Thymus (tissue), 11 donors: Measurements from ENCODE around the gene BFSP2. TPM values are rescaled to one million over a fixed set of nuclear protein-coding genes. Genes with fewer than 3 reads are reported as not detected.

Source experiments
- DNase-seq, 9 donors: peaks; one replicate each; pipeline ENCODE4 v3.0.0-alpha.2; 2013; ENCODE audit warnings: low spot score in 9 of 9, low read depth in 6 of 9, missing footprints in 1 of 9
- H3K27ac ChIP-seq, 2 donors: one replicate each; pipeline ENCODE4 v1.5.1; 2013; ENCODE audit warnings: control low read depth in 1 of 2, low read depth in 1 of 2, low read length in 1 of 2, mild to moderate bottlenecking in 1 of 2, moderate library complexity in 1 of 2
- H3K27me3 ChIP-seq, 2 donors: one replicate each; pipeline ENCODE4 v1.5.1; 2013; ENCODE audit warnings: low read length in 1 of 2; ENCODE audit not compliant: control insufficient read depth in 2 of 2, insufficient read depth in 1 of 2
- H3K36me3 ChIP-seq, 2 donors: one replicate each; pipeline ENCODE4 v1.5.1; 2013; ENCODE audit warnings: low read length in 1 of 2, mild to moderate bottlenecking in 1 of 2, moderate library complexity in 1 of 2; ENCODE audit not compliant: control insufficient read depth in 2 of 2, insufficient read depth in 2 of 2
- H3K4me1 ChIP-seq, 2 donors: one replicate each; pipeline ENCODE4 v1.5.1; 2013; ENCODE audit warnings: low read length in 2 of 2; ENCODE audit not compliant: control insufficient read depth in 2 of 2, insufficient read depth in 2 of 2
- H3K4me3 ChIP-seq, 2 donors: one replicate each; pipeline ENCODE4 v1.5.1; 2013; ENCODE audit warnings: low read length in 2 of 2, control low read depth in 1 of 2, mild to moderate bottlenecking in 1 of 2
- H3K9me3 ChIP-seq, 2 donors: one replicate each; pipeline ENCODE4 v1.5.1; 2013; ENCODE audit warnings: low read length in 1 of 2, mild to moderate bottlenecking in 1 of 2; ENCODE audit not compliant: control insufficient read depth in 2 of 2, insufficient read depth in 1 of 2
- WGBS: extraction: QIAGEN DNeasy Blood & Tissue Kit; methylation state at CpG from one replicate; pipeline ENCODE4 v1.1.7; 2013; 5-methylcytosine and 5-hydroxymethylcytosine counted together
- polyA plus RNA-seq: library from polyadenylated mRNA; stranded (reverse); fragments of 200-250 nt; gene quantifications from one replicate; pipeline ENCODE4 v1.2.3, GENCODE V29; 2013
- total RNA-seq: library from RNA; stranded (reverse); fragments of 120-200 nt; gene quantifications from one replicate; pipeline ENCODE4 v1.2.4, GENCODE V29; 2013
- donor health status: healthy.

BFSP2 gene
- total and polyA plus RNA-seq, 2 donors = 3.6 to 3.8 TPM

DNA sequence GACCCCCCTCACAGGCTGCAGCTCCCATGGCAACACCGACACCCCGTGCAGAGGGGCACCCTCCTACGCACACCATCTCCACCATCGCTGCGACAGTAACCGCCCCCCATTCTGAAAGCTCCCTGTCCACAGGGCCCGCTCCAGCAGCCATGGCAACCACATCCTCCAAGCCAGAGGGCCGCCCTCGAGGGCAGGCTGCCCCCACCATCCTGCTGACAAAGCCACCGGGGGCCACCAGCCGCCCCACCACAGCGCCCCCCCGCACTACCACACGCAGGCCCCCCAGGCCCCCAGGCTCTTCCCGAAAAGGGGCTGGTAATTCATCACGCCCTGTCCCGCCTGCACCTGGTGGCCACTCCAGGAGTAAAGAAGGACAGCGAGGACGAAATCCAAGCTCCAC is 19.9 kb upstream of the BFSP2 start:
- no peaks in the 10 kb centered on the region for H3K9me3 ChIP-seq
- H3K36me3 ChIP-seq = no peaks in the 10 kb centered on the region
- no peak for DNase-seq
- 96% methylated on average over 19 of the region's 19 CpGs for WGBS
- H3K27me3 ChIP-seq = no peaks in the 10 kb centered on the region
- H3K27ac ChIP-seq = no peak overlapping the region
- no peak overlapping the region for H3K4me3 ChIP-seq
- H3K4me1 ChIP-seq = peaks cover 0 to 2% of the 10 kb centered on the region in 2 donors

DNA sequence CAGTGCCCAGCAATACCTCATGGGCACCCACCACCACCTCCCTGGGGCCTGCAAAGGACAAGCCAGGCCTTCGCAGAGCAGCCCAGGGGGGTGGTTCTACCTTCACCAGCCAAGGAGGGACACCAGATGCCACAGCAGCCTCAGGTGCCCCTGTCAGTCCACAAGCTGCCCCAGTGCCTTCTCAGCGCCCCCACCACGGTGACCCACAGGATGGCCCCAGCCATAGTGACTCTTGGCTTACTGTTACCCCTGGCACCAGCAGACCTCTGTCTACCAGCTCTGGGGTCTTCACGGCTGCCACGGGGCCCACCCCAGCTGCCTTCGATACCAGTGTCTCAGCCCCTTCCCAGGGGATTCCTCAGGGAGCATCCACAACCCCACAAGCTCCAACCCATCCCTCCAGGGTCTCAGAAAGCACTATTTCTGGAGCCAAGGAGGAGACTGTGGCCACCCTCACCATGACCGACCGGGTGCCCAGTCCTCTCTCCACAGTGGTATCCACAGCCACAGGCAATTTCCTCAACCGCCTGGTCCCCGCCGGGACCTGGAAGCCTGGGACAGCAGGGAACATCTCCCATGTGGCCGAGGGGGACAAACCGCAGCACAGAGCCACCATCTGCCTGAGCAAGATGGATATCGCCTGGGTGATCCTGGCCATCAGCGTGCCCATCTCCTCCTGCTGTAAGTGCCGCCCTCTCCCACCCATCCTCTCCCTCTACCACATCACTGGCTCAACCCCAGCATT is 19.2 kb upstream of the BFSP2 start:
- H3K4me1 ChIP-seq = peaks cover 0 to 2% of the 10 kb centered on the region in 2 donors
- no peaks in the 10 kb centered on the region for H3K36me3 ChIP-seq
- H3K27ac ChIP-seq = no peak overlapping the region
- no peaks in the 10 kb centered on the region for H3K9me3 ChIP-seq
- no peak overlapping the region for H3K4me3 ChIP-seq
- peaks cover 0 to 2% of the 10 kb centered on the region in 2 donors for H3K27me3 ChIP-seq
- 97% methylated on average over 16 of the region's 16 CpGs for WGBS
- no peak for DNase-seq

DNA sequence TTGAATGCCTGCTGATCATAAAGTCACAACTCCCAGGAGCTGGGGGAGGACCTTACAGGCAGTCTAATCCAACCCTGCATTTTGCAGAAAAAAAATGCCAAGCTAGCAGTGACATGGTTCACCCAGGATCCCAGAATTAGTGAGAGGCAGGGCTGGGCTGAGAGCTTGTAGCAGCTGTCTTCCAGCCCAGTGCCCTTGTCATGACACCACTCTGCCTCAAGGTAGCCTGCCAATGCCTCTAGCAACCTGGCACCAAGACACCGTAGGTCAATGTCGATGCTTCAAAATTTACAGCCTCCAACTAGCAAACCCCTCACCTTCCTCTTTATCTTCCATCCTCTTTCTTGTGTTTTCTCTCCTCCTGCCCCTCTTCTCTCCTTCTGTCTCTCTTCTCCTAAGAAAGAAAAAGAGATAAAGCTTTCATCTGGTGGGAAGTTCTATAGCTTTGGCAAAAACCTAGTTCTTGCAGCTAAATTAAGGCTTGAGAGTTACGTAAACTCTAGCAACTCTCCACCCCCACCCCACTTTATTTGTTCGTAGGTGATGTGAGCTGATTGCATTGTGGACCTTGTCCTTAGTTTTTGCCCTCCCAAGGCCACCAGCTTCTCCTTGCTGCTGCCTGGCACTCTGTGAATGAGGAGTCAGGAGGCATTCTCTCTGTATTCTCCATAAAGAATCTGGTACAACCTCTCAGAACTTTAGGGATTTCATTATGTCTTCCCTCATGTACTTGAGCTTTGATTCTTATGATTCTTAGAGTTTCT is 18.3 kb upstream of the BFSP2 start:
- H3K27me3 ChIP-seq = peaks cover 0 to 2% of the 10 kb centered on the region in 2 donors
- no peaks in the 10 kb centered on the region for H3K36me3 ChIP-seq
- H3K27ac ChIP-seq = no peak overlapping the region
- DNase-seq = no peak
- no peaks in the 10 kb centered on the region for H3K9me3 ChIP-seq
- WGBS = 65% methylated on average over 4 of the region's 4 CpGs
- H3K4me3 ChIP-seq = no peak overlapping the region
- peaks cover 0 to 2% of the 10 kb centered on the region in 2 donors for H3K4me1 ChIP-seq

DNA sequence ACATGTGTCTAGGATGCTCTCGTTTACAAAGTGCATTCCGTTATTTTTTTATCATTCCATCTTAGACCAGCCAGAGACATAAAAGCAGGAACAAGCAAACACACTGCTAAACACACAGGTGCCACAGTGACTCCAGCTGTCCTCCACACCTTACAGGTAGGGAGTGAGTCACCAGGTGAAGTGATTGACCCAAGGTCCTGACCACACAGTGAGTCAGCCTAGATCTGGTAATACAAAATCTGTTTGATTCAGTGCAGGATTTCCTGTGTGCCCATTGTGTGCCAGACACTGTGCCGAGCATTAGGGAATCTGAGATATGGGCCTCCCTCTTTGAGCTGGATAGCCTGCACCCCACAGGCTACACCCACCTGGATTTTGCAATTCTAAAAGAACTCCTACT is 16.7 kb upstream of the BFSP2 start:
- no peak for DNase-seq
- no peak overlapping the region for H3K4me3 ChIP-seq
- peaks cover 0 to 2% of the 10 kb centered on the region in 2 donors for H3K4me1 ChIP-seq
- WGBS = 79% methylated on average over 3 of the region's 3 CpGs
- peaks cover 0 to 2% of the 10 kb centered on the region in 2 donors for H3K27me3 ChIP-seq
- H3K9me3 ChIP-seq = no peaks in the 10 kb centered on the region
- H3K27ac ChIP-seq = no peak overlapping the region
- H3K36me3 ChIP-seq = no peaks in the 10 kb centered on the region

DNA sequence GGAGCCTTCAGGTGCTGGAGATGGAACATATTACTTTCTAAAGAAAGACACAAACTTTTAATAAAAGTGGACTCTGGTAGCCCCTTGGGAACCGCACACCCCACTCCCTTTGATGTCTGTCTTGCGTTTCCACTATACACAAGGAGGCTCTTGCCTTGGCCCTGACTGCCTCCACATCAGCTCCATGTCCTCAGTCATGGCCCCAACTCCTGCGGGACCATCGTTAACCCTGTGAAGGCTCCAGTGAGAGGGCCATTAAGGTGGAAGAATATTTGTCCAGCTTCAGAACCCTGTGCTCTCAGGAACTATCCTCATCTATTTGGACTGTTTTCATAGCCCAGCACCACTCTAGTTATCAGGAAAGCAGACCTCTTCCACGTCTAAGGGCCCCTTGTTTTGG is 16.1 kb upstream of the BFSP2 start:
- H3K27me3 ChIP-seq = peaks cover 0 to 2% of the 10 kb centered on the region in 2 donors
- H3K4me3 ChIP-seq = no peak overlapping the region
- H3K4me1 ChIP-seq = peaks cover 0 to 2% of the 10 kb centered on the region in 2 donors
- no peak overlapping the region for H3K27ac ChIP-seq
- DNase-seq = no peak
- no peaks in the 10 kb centered on the region for H3K9me3 ChIP-seq
- H3K36me3 ChIP-seq = no peaks in the 10 kb centered on the region
- WGBS = 96% methylated on average over 5 of the region's 5 CpGs

DNA sequence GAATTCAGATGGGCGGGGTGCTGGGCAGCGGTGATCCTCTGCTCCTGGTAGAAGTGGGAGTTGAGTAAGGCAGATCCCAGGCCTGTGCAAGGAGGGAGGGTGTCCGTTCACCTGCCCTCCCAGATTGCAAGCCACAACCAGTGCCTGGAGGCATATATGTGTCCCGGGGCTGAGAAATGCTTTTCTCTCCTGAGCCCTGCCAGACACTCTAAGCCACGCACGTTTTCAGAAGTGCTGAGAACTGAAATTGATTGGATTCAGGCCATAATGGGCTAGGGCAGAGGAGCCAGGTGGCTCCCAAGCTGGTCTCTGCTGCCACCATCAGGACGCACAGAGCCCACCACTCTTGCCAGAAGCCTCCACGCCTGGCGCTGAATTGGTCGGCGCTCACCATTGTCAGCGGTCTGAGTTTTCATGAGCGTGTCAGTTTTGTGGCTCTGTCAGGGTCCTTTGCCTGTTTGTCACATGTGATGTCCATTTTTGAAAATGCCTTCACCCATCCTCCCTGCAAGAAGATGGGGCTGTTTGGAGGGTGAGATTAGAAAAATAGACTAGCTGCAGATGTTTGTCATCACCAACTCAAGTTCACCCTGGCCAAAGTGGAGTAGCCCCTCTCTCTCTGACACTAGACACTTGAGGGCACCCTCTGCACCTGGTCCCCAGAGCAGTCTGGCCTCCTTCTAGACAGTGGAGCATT is 15.4 kb upstream of the BFSP2 start:
- peaks cover 0 to 2% of the 10 kb centered on the region in 2 donors for H3K27me3 ChIP-seq
- DNase-seq = peak; percentile 9 to 69 (median 40)

DNA sequence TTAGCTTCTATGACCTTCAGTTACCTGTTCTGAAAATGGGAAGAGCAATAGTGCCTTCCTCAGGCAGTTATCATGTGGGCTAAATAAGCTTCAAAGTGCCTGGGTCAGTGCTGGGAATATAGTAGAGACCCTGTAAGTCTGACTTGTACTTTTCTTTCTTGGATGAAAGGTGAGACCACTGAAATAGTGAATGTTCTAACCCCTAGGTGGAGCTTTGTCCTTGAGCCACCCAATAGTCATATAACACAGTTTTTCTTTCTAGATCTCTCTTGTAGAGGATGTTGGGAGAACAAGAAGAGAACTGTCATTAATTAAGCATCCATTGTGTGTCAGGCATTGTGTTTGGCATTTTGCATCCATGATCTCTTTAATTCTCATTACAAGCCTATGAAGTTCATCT is 13.0 kb upstream of the BFSP2 start:
- Histone ChIP-seq H3K4me3 (no peak overlapping the region), H3K27ac (peak overlapping the region in 1 of 2 donors; percentile 39), H3K4me1 (peaks cover 0 to 2% of the 10 kb centered on the region in 2 donors), H3K27me3 (peaks cover 0 to 2% of the 10 kb centered on the region in 2 donors), H3K36me3 (no peaks in the 10 kb centered on the region), H3K9me3 (no peaks in the 10 kb centered on the region)
- peak in 1 of 9 donors; percentile 27 for DNase-seq

More for the DNA sequence above, 15.4 kb upstream of the BFSP2 start:
- H3K4me3 ChIP-seq = no peak overlapping the region
- H3K4me1 ChIP-seq = peaks cover 0 to 2% of the 10 kb centered on the region in 2 donors
- H3K9me3 ChIP-seq = no peaks in the 10 kb centered on the region
- H3K27ac ChIP-seq = no peak overlapping the region
- no peaks in the 10 kb centered on the region for H3K36me3 ChIP-seq
- 33% methylated on average over 13 of the region's 13 CpGs for WGBS

DNA sequence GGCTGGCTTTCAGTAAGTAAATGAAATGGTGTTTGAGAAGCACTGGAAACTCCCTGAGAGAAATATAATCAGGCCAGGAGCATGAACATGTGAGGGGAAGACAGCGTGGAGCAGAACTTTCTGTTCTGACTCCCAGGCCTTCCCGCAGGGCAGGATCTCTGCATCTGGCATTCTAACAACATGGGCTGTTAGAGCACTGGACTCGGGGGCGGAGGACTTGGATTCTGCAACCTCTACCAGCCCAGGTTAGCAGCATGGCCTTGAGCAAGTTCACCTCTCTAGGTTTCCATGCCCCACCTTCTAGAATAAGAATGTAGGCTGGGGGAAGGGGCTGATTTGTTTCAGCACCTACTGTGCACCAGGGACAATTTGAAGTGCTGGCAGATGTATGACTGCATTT is 12.5 kb upstream of the BFSP2 start:
- 92% methylated on average over 4 of the region's 4 CpGs for WGBS
- H3K36me3 ChIP-seq = no peaks in the 10 kb centered on the region
- peaks cover 0 to 2% of the 10 kb centered on the region in 2 donors for H3K4me1 ChIP-seq
- H3K27me3 ChIP-seq = peaks cover 0 to 2% of the 10 kb centered on the region in 2 donors
- no peak overlapping the region for H3K4me3 ChIP-seq
- H3K9me3 ChIP-seq = no peaks in the 10 kb centered on the region
- DNase-seq = no peak
- H3K27ac ChIP-seq = no peak overlapping the region
